ENCODE measurements around the gene ELMOD3. TPM values are rescaled to one million over a fixed set of nuclear protein-coding genes. Genes with fewer than 3 reads are reported as not detected.
"Not testable (repeated sequence)": the region's sequence is repeated elsewhere in the genome, so short reads cannot be mapped to it uniquely, and the experiment has no call there.

The ELMOD3 gene
- total RNA-seq, 1 experiment from 2014 or later, result 13.1 TPM

DNA sequence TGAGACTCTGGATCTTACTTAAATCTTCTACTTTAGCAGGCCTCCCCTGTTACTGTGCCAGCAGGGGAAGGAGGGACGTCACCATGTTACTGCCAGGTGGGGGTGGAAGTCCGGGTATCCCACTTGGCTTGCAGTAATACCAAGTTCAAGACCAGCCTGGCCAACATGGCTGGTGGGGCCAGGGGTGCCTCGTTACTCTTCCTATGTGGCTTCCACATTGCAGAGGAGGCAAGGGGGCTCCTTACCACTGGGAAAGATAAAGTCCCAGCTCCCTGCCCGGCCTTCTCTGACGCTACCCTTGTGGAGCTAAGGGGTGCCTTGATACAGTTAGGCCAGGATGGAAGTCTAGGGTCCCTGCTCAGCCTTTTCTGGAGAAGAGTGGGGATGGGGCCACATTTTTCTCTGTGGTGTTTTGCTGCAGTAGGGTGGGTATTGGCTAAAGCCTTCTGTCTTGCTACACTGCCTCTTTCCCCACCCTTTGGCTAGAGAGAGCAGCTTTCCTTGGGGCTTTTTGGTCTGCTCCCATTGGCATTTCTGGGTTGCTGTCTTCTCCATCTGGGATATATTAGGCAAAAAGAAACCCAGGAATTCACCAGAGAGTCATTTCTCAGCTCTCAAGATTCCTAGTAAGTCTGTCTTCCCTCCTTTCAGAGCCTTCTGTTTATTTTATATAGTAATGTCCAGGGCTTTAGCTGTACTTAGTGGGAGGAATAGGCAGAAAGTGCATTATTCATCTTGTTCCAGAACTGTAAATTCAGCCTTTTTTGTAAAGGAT is 21.9 kb downstream of the ELMOD3 start:
- DNase-seq (ENCODE audit: low read depth), result no peak

DNA sequence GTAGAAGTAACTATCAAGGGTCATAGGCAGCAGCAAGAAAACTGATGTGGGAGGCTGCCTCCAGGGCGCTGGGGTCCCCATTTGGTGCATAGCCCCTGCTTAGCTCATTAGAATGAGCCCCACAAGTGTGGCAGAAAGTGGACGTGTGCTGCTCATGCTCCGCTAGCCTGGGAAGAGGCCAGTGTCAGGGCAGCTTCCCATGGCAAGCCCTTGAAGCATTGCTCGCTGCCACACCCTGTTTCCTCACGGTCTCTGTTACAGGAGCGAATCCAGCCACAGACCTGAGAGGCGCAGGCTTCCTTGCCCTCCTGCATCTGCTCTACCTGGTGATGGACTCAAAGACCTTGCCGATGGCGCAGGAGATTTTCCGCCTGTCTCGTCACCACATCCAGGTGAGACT is 22.5 kb downstream of the ELMOD3 start:
- DNase-seq (ENCODE audit: low read depth), result no peak

- no peak for DNase-seq (ENCODE audit: low read depth)
Measured at GRCh38 chr2:85378257-85378656, 23.7 kb downstream of the ELMOD3 start.

GRCh38 chr2:85380048-85380447 is 25.5 kb downstream of the ELMOD3 start:
- no peak for DNase-seq (ENCODE audit: low read depth)

GRCh38 chr2:85383151-85383550 is 28.6 kb downstream of the ELMOD3 start:
- not testable (repeated sequence) for DNase-seq (ENCODE audit: low read depth)

DNA sequence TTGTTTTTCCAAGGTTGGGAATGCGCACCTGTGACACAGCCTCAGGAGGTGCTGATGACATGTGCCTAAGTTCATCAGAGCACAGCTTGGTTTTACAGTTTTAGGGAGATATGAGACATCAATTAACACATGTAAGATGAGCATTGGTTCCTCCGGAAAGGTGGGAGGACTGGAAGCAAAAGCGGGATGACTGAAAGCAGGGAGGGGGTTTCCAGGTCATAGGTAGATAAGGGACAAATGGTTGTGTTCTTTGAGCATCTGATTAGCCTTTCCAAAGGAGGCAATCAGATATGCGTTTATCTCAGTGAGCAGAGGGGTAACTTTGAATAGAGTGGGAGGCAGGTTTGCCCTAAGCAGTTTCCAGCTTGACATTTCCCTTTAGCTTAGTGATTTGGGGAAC is 29.3 kb downstream of the ELMOD3 start:
- no peak for DNase-seq (ENCODE audit: low read depth)

DNA sequence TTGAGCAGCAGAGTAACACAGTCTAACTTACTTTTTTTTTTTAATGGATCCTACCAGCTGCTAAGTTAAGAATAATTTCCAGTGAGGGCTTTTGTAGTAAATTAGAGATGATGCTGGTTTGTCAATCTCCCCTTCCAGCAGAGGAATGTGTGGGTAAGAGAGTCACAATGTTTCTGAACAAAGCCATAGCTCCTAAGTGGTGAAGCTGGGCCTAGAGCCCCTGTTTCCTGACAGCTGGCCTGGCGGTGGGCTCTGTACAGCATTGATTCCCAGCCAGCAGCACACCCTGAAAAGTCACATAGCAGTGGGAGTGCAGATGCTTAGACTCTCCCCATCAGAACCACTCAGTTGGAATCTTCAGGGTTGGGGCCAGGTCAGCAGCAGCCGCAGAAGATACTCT is 31.2 kb downstream of the ELMOD3 start:
- no peak for DNase-seq (ENCODE audit: low read depth)

DNA sequence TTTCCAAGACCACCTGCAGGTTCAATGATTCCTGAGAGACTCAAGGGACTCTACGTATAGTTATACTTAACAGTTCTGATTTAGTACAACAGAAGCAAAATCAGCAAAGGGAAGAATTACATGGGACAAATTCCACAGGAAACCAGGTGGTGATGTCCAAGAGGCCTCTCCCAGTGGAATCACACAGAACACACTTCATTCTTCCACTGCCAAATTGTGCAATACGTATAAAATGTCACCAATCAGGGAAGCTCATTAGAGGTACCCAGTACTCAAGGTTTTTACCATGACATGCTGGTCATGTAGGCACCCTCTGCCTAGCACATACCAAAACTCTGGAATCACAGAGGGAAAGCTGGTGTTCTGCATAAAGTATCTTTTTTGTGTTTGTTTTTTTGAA is 33.2 kb downstream of the ELMOD3 start:
- no peak for DNase-seq (ENCODE audit: low read depth)

GRCh38 chr2:85388878-85389538 is 34.4 kb downstream of the ELMOD3 start:
- DNase-seq (ENCODE audit: low read depth), result no peak

- peak; percentile 21 for DNase-seq (ENCODE audit: low read depth)
Measured at GRCh38 chr2:85390941-85391669, 36.5 kb downstream of the ELMOD3 start.

GRCh38 chr2:85393836-85394235 is 39.3 kb downstream of the ELMOD3 start:
- peak; percentile 66 for DNase-seq (ENCODE audit: low read depth)

DNA sequence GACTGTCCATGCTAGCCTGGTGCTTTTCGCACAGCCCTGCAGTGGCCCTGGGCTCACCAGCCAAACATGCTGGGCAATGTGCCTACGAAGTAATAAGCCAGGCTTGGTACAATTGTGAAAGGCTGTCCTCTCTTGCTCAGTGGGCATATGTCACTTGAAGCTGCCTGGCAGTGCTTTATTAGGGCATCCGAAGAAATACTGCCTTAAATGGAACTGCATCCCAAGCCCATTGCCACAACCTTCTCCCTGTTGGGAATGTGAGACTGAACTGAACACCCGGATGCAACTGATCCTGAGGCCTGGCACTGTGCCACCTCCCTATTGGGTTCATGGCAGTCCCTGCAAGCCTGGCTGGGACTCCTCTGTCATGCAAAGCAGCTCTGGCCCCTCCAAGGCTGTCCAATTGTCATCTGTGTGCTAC is 39.7 kb downstream of the ELMOD3 start:
- DNase-seq (ENCODE audit: low read depth), result peak; percentile 22

- DNase-seq (ENCODE audit: low read depth), result no peak
Measured at GRCh38 chr2:85394976-85395375, 40.4 kb downstream of the ELMOD3 start.

DNA sequence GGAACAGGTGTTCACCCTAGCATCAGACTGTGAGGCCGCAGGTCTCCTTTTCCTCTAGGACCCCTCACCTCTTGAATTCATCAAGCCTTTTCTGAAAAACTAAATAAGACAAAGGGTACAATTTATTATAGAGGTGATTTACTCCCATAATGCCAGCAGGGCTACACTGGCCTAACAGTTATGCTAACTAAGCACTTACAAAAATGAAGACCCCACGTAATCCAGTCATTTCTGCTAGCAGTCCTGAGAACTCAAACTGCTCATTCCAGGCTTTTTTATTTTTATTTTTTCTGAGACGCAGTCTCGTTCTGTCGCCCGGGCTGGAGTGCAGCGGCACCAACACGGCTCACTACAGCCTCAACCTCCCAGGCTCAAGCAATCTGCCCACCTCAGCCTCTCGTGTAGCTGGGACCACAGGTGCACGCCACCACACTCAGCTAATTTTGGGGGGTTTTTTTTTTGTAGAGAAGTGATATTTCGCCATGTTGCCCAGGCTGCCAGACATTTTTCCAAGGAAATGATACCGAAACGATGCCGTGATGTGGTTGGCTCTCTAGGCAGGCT is 41.4 kb downstream of the ELMOD3 start:
- DNase-seq (ENCODE audit: low read depth), result no peak

- DNase-seq (ENCODE audit: low read depth), result no peak
Measured at GRCh38 chr2:85396531-85397470, 42.2 kb downstream of the ELMOD3 start.

GRCh38 chr2:85397925-85398331 is 43.4 kb downstream of the ELMOD3 start:
- no peak for DNase-seq (ENCODE audit: low read depth)

DNA sequence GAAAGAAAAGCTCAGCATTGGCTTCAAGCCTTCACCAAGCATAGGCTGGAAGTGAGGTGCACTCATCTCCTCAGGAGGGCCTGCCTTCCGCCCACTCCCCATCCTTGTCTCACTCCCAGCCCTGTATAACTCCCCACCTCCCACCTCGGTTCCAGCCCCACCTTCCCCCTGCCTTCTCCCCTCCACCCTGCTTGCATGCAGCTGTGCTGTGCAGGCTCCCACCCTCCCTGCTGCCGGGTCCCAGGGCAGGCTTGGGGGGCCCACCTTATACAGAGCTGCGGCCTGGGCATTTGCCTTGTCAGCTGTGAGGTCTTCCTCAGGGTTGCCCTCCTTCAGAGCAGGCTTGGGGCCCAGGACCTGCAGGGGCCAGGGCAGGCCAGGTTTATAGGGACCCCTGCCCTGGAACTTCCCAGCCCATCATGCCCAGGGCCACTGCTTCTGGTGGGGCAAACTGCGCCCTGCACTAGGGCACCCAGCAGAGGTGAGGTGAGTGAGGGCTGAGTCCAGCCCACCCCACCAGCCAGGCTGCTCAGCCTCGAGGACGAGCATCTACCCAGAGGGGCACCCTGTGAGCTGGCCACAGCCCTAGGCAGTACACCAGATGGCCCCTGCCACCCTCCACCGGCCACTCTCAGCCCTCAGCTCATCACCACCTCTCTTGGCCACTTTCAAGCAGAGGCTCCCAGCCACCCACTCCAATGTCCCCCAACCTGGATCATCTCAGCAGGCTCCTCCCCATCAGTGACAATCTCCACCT is 44.0 kb downstream of the ELMOD3 start:
- DNase-seq (ENCODE audit: low read depth), result no peak

- DNase-seq (ENCODE audit: low read depth), result no peak
Measured at GRCh38 chr2:85399183-85399455, 44.5 kb downstream of the ELMOD3 start.

- no peak for DNase-seq (ENCODE audit: low read depth)
Measured at GRCh38 chr2:85400023-85400422, 45.5 kb downstream of the ELMOD3 start.

DNA sequence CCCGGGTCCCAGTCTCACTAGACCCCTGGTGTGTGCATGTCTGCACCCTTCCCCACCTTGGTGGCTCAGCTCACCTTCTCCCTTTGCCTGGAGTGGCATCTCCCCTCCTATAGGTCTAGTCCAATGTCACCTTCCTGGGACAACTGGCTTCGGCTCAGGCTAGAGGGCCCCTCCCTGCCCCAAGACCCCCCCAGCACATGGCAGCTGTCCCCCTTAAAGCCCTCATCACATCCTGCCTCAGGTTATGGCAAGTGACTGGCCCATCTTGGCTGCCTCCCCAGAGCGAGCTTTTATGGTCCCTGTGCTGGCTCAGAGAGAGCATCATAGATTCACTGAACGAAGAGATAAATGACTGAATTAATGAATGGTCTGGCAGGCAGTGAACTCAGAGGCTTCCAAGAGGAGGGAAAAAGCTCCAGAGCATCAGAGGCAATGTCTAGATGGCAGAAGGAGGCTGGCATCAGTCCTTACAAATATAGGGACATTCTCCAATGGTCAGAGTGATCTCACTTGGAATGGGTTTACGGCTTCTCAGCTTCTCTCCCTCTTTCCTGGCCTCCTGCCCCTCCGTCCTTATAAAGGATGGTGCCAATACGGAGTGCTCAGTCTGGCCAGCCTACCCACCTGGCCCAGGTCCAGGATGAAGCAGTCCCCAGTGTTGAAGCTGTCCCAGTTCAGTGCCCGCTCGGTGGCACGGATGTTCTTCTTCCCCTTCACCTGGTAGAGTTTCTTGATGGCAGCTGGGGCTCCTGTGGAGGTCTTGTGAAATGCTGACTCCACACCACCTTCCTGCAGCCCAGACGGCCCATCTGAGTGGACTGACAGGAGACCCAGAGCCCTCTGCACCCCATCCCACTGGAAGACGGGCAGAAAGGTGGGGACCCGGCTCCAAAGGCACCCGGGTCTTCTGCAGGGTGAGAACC is 46.2 kb downstream of the ELMOD3 start:
- no peak for DNase-seq (ENCODE audit: low read depth)

Measured in M059J (cell line).